ENCODE results near the gene C1QTNF8. TPM values are rescaled to one million over a fixed set of nuclear protein-coding genes. Genes with fewer than 3 reads are reported as not detected.

Gene C1QTNF8, protein sequence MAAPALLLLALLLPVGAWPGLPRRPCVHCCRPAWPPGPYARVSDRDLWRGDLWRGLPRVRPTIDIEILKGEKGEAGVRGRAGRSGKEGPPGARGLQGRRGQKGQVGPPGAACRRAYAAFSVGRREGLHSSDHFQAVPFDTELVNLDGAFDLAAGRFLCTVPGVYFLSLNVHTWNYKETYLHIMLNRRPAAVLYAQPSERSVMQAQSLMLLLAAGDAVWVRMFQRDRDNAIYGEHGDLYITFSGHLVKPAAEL
- not detected in 2 replicates for total RNA-seq

DNA sequence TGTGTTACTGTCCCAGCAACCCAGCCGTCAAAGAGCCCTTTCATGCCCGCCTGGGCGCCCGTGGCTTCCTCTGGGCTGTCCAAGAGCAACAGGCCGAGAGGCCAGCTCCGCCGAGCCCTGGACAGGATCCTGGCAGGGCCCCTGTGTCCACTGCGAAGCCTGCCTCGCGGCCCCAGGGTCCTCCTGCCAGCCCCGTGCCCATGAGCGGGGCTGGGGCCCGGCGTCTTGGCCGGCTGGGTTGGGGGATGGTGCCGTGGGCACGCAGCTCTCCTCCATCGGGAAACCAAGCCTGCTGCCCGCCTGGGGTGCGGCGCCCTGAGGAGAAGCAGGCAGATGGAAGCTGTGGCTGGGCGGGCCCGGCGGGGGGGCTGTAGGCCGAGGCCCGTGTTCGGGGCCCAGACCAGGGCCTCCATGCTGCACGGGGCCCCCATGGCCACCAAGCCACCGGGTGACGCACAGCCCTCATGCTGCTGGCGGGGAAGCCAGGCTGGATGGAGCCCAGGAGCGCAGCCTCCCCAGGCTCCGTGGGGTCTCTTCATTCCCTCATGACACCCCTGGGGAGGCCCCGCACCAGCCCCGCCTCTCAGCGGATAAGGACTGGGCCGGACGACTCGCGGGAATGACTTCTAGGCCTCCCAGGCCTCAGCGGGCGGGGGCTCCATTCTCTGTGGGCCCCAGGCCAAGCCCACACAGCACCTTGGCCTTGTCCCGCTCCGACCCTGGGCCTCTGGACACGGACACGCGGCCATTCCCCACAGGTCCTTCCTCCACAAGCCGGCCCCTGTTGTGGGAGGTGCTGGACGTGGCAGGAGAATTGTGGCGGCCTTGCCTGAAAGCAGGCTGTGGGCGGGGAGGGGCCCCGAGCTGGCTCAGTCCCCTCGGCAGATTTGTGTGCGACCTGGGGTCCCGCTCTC, at the start of gene C1QTNF8:
C1QTNF8 (minus strand) TSS at position 76 of the 914 bp plus-strand sequence. CDS start 1,322 bp downstream, outside the sequence.

DNA sequence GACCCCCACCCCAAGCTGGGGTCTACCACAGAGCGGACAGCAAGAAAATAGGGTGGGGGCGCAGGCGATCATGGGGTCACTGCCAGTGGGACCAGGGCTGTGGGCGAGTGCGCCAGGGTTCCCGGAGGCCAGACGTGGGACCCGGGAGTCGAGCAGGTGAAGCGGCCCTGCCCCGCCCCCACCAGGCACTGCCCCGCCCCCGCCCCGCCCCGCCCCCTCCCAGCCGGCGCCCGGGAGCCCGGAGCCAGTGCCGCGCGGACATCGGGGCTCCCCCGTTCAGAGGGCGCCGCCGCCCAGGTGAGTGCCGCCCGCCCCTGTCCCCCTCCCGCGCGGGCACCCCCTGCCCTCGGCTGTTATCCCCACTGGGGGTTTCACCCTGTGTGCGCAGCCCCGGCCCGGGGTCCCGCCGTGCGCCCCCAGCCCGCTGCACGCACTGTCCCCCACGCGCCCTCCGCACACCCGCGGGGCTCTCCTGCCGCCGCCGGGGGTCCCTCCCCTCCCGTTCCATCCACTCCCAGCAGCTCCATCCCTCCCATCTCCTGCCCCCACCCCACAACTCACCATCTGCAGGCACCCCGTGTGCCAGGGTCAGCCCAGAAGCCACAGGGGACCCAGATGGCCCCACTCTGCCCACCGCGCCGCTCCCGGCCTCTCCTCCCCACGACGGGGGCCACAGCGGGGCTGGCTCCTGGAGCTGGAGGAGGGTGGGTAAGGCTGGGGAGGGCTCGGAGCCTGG, 23.4 kb downstream of the C1QTNF8 start, which contains the start of gene SSTR5:
SSTR5 (plus strand) TSS at position 222 of the 736 bp plus-strand sequence. CDS start 6,122 bp downstream, outside the sequence.

Other genes starting within 250 kb of the C1QTNF8 start
- gene LMF1, start 125.3 kb downstream of the C1QTNF8 start, total RNA-seq: 12.9 and 26.4 TPM in 2 replicates
- not detected in 2 replicates for gene SOX8, start 114.5 kb downstream of the C1QTNF8 start, total RNA-seq
- not detected in 2 replicates for gene SSTR5, start 23.5 kb downstream of the C1QTNF8 start, total RNA-seq
- under 0.01 TPM in 1 of 2 replicates, not detected in the other for gene CACNA1H, start 56.9 kb upstream of the C1QTNF8 start, total RNA-seq
- gene TPSG1, start 129.0 kb upstream of the C1QTNF8 start, total RNA-seq: not detected in 2 replicates
- gene TPSB2, start 133.9 kb upstream of the C1QTNF8 start, total RNA-seq: not detected in 2 replicates
- not detected in 2 replicates for gene TPSAB1, start 144.5 kb upstream of the C1QTNF8 start, total RNA-seq
- not detected in 2 replicates for gene TPSD1, start 159.8 kb upstream of the C1QTNF8 start, total RNA-seq
- gene UBE2I, start 213.4 kb upstream of the C1QTNF8 start, total RNA-seq: 46.2 and 58.3 TPM in 2 replicates
- gene BAIAP3, start 237.4 kb upstream of the C1QTNF8 start, total RNA-seq: under 0.01 and 0.08 TPM in 2 replicates

Measured in hair follicular keratinocyte (primary cell).